Caco-2 (cell line): Measurements from ENCODE around the gene SYTL5. TPM values are rescaled to one million over a fixed set of nuclear protein-coding genes. Genes with fewer than 3 reads are reported as not detected.

Experiments
- Bru-seq: library from RNA; stranded (reverse); fragments of 400-500 nt; gene quantifications from one replicate; lab custom pipeline; 2021; lab: Mats Ljungman, UMichigan
- BruChase-seq, 2 experiments: library from RNA; stranded (reverse); fragments of 400-500 nt; gene quantifications; one replicate each; lab custom pipeline; 2021; lab: Mats Ljungman, UMichigan
- BruUV-seq: library from RNA; stranded (reverse); fragments of 400-500 nt; replicated peaks from 2 replicates; lab custom pipeline; 2021; lab: Mats Ljungman, UMichigan
- CTCF ChIA-PET: fragments of 300-600 bp; sonication (Branson Sonifier 250); formaldehyde crosslinking; loops from one replicate; lab custom pipeline; 2022; ENCODE audit warnings: antibody characterized with exemption; lab: Charles Lee
- POLR2A ChIA-PET: fragments of 300-600 bp; sonication (Branson Sonifier 250); formaldehyde crosslinking; loops from one replicate; lab custom pipeline; 2022; ENCODE audit warnings: antibody characterized with exemption; lab: Charles Lee
- DNase-seq, 2 experiments: peaks; one replicate each; pipeline versions ENCODE4 v3.0.0 to v3.0.0-alpha.2; 2020 to 2022
- H3K27me3 ChIP-seq: replicated peaks from 2 replicates; pipeline ENCODE4 v1.6.0; 2011; ENCODE audit warnings: low read length; ENCODE audit not compliant: control insufficient read depth, insufficient read depth
- H3K36me3 ChIP-seq: 2 replicates; pipeline ENCODE4 v1.5.1; 2011; ENCODE audit warnings: low read length; ENCODE audit not compliant: control insufficient read depth, insufficient read depth
- H3K4me1 ChIP-seq: fragments of 250-450 bp; sonication (Bioruptor Pico); 2 replicates; pipeline ENCODE4 v1.5.1; 2020; ENCODE audit warnings: mild to moderate bottlenecking
- H3K4me3 ChIP-seq: 2 replicates; pipeline ENCODE4 v1.5.1; 2011; ENCODE audit warnings: low read depth, mild to moderate bottlenecking, control low read depth, low read length
- H3K9me3 ChIP-seq: fragments of 250-450 bp; sonication (Bioruptor Pico); 2 replicates; pipeline ENCODE4 v1.5.1; 2020; ENCODE audit warnings: mild to moderate bottlenecking, moderate library complexity
- H3K27ac Mint-ChIP-seq: one replicate; pipeline ENCODE4 v1.8.0; 2022; ENCODE audit warnings: mixed read lengths; ENCODE audit not compliant: unreplicated experiment
- H3K27me3 Mint-ChIP-seq: one replicate; pipeline ENCODE4 v1.8.0; 2022; ENCODE audit warnings: mixed read lengths; ENCODE audit not compliant: insufficient read depth, unreplicated experiment
- H3K36me3 Mint-ChIP-seq: one replicate; pipeline ENCODE4 v1.8.0; 2022; ENCODE audit warnings: mild to moderate bottlenecking, mixed read lengths; ENCODE audit not compliant: insufficient read depth, unreplicated experiment
- H3K4me1 Mint-ChIP-seq: one replicate; pipeline ENCODE4 v1.8.0; 2022; ENCODE audit warnings: low read depth, mixed read lengths; ENCODE audit not compliant: unreplicated experiment
- H3K4me3 Mint-ChIP-seq: one replicate; pipeline ENCODE4 v1.8.0; 2022; ENCODE audit warnings: mild to moderate bottlenecking, moderate library complexity, mixed read lengths; ENCODE audit not compliant: unreplicated experiment
- H3K9me3 Mint-ChIP-seq: one replicate; pipeline ENCODE4 v1.8.0; 2022; ENCODE audit warnings: mixed read lengths; ENCODE audit not compliant: unreplicated experiment
- intact Hi-C: fragments of 100-400 bp; cut with micrococcal nuclease; formaldehyde crosslinking; loops from one replicate; pipeline ENCODE4 v1.10.0; 2022; ENCODE audit not compliant: unreplicated experiment
- long read RNA-seq: library from polyadenylated mRNA; stranded (forward); transcript quantifications from one replicate; pipeline ENCODE4 v2.0.0, GENCODE V29; 2022
- total RNA-seq: library from RNA; stranded (reverse); gene quantifications from 2 replicates; pipeline ENCODE4 v1.2.3, GENCODE V29; 2022
- TF ChIP-seq, protein P1 (sequence below), 2 experiments: fragments of 200-600 bp in 1 of 2; IDR thresholded peaks; 1 replicate in 1 of 2; 2 replicates in 1 of 2; pipeline versions ENCODE4 v1.5.1 to v1.8.0; 2011 to 2022; ENCODE audit warnings: antibody characterized with exemption in 1 of 2, control low read depth in 1 of 2, inconsistent platforms in 1 of 2, low read depth in 1 of 2, low read length in 1 of 2, mild to moderate bottlenecking in 1 of 2, moderate library complexity in 1 of 2; ENCODE audit not compliant: insufficient read depth in 1 of 2, severe bottlenecking in 1 of 2, unreplicated experiment in 1 of 2

The SYTL5 gene
- total RNA-seq (8.8 and 8.9 TPM in 2 replicates), Bru-seq, nascent RNA (percentile 65 among the genes with signal in this experiment), BruChase-seq, experiment 1, labeled RNA remaining after a 2-hour chase (percentile 89 among the genes with signal in this experiment), BruChase-seq, experiment 2, labeled RNA remaining after a 6-hour chase (percentile 96 among the genes with signal in this experiment)
- long read RNA-seq, full-length matches to known transcripts: 1 of 10 reads
- long read RNA-seq, partial matches to known transcripts: 1 of 10 reads
- long read RNA-seq, other reads (novel, unspliced or antisense): 8 of 10 reads

DNA sequence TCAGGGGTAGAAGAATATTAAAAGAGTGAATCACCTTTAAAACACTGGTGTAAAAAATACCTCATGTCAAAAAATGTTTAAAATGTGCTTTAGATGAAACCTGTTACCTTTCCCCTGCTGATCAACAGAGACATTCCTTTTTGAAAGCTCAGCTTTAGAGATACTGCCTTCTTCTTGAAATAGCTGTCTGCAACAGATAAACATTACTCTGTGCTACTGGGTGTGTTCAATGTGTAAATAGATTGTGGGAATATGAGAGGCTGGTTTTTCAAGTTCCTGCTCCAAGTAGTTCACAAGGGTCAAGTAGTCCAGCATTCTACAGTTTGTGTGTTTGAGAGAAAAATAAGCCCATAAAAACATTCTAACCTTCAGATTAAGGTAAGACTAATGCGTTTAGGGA, at the start of gene SYTL5:
Gene SYTL5 (plus strand): TSS at position 263 of the 400 bp plus-strand sequence. CDS start 27,337 bp downstream, outside the sequence.
- ChIA-PET POLR2A (interaction anchor here (0.7 kb wide), 1 partner anchor 9 kb away, joined by 3 read pairs; no protein-coding TSS in a partner anchor), CTCF (no interaction called here)
- no peaks in the 10 kb centered on the region for H3K9me3 ChIP-seq
- Mint-ChIP-seq H3K4me1 (peaks cover 19% of the 10 kb centered on the region), H3K36me3 (no peaks in the 10 kb centered on the region), H3K9me3 (no peaks in the 10 kb centered on the region), H3K27me3 (no peaks in the 10 kb centered on the region), H3K4me3 (peak within 1 kb of the TSS; percentile 74), H3K27ac (peak within 1 kb of the TSS; percentile 90)
- no peaks in the 10 kb centered on the region for H3K27me3 ChIP-seq
- H3K4me1 ChIP-seq: peaks cover 33% of the 10 kb centered on the region
- peak within 1 kb of the TSS; percentile 25 for H3K4me3 ChIP-seq
- no peaks in the 10 kb centered on the region for H3K36me3 ChIP-seq
- intact Hi-C loops: loop anchor here (1.0 to 5.0 kb wide), 3 partner anchors 12 to 47 kb away; no protein-coding TSS in a partner anchor
- DNase-seq: peak in 1 of 2 experiments; percentile 53
- TF ChIP-seq, protein P1, sequence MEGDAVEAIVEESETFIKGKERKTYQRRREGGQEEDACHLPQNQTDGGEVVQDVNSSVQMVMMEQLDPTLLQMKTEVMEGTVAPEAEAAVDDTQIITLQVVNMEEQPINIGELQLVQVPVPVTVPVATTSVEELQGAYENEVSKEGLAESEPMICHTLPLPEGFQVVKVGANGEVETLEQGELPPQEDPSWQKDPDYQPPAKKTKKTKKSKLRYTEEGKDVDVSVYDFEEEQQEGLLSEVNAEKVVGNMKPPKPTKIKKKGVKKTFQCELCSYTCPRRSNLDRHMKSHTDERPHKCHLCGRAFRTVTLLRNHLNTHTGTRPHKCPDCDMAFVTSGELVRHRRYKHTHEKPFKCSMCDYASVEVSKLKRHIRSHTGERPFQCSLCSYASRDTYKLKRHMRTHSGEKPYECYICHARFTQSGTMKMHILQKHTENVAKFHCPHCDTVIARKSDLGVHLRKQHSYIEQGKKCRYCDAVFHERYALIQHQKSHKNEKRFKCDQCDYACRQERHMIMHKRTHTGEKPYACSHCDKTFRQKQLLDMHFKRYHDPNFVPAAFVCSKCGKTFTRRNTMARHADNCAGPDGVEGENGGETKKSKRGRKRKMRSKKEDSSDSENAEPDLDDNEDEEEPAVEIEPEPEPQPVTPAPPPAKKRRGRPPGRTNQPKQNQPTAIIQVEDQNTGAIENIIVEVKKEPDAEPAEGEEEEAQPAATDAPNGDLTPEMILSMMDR (IDR thresholded peaks at IDR 0.05; ENCODE audit: insufficient read depth in 1 of 2, low read depth in 1 of 2, low read length in 1 of 2, severe bottlenecking in 1 of 2, unreplicated experiment in 1 of 2): no peak
- no TSS peak for BruUV-seq

DNA sequence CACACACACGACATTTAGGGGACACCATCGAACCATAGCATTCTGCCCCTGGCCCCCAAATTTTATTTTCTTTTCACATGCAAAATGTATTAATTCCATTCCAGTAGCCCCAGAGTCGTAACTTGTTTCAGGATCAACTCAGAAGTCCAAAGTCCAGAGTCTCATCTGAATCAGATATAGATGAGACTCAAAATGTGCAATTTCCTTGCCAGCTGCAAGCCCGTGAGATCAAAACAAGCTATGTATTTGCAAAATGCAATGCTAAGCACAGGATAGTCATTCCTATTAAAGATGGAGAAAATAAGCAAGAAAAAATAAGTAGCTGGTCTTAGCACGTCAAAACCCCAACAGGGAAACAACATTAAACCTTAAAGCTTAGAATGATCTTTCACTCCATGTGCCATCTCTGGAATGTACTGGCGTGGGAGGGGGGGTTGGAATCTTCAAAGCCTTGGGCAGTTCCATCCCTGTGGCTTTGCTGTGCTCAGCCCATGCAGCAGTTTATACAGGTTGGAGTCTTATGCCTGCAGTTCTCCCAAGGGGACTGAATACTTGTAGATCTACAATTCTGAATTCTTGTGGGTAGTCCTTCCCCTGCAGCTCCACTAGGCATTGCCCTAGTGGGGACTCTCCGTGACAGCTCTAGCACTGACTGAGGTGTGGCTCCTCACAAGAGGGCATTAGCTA, 47.7 kb upstream of the SYTL5 start:
- BruUV-seq: no TSS peak
- Histone ChIP-seq H3K36me3 (no peaks in the 10 kb centered on the region), H3K9me3 (no peaks in the 10 kb centered on the region), H3K4me1 (peaks cover 21% of the 10 kb centered on the region), H3K4me3 (no peak overlapping the region), H3K27me3 (no peaks in the 10 kb centered on the region)
- CTCF ChIA-PET: interaction anchor here (1.3 kb wide), 1 partner anchor 60 kb away, joined by 4 read pairs; no protein-coding TSS in a partner anchor
- H3K4me1 Mint-ChIP-seq: peaks cover 22% of the 10 kb centered on the region
- POLR2A ChIA-PET: no interaction called here
- DNase-seq: peak; percentile 46 to 60
- TF ChIP-seq, protein P1 (IDR thresholded peaks at IDR 0.05; ENCODE audit: insufficient read depth in 1 of 2, low read depth in 1 of 2, low read length in 1 of 2, severe bottlenecking in 1 of 2, unreplicated experiment in 1 of 2): no peak
- H3K4me3 Mint-ChIP-seq: peak overlapping the region; percentile 52
- intact Hi-C loops: loop anchor here (1.0 to 2.0 kb wide), 3 partner anchors 14 to 60 kb away; partner anchors contain the start of gene SYTL5
- H3K9me3 Mint-ChIP-seq: no peaks in the 10 kb centered on the region
- no peaks in the 10 kb centered on the region for H3K27me3 Mint-ChIP-seq
- peak overlapping the region; percentile 66 for H3K27ac Mint-ChIP-seq
- no peaks in the 10 kb centered on the region for H3K36me3 Mint-ChIP-seq
